Measurements from ENCODE around the gene MYO18B.
A peak's percentile ranks its signal among the peaks of the same experiment; 100 is the strongest.

Gene MYO18B

DNA sequence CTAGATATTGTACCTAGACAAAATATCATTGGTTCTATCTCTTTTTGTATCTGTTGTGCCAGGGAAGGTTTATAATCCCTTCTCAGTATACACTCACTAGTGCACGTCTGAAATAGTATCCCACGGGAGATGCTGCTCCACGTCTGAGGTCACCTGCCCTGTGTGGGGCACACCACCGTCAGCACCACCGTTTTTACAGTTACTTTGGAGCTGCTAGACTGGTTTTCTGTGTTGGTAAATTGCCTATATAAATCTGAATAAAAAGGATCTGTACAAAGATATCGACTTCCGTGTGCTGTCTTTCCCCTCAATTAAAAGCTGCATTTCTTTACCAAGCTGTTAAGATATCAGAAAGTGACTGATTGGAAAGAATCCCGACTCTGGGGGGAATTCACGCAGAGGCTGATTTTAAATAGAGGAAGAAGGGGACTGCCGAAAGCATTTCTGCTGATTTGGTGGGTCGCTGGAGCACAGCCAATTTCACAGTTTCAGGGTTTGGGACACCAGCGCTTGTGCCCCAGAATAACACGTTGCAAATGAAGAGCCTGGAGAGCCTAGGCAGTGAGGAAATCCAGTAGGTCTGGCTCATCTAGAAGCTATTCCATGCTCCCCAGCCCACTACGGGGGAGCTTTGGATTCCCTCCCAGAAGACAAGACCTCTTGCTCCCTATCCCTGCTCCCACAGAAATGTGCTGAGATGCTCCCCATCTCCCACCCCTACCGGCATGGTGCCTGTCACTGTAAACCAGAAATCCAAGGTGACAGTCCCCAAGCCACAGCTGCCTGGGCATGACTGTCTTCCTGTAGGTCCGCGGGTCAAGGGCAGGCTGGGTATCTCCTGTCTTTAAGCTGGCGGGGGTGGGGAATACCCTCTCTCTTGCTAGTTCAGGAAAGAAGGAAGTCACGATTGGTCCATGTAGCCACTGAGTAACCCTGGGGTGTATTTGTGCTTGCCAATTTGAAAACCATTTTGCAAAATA is 12.7 kb upstream of the MYO18B start:
- peaks cover 48% of the 10 kb centered on the region for H3K4me1 ChIP-seq
- peak overlapping the region; percentile 68 for H3K4me2 ChIP-seq
- H4K20me1 ChIP-seq: no peaks in the 10 kb centered on the region
- H3K9ac ChIP-seq: peak overlapping the region; percentile 13; the same call in 1 of the 2 replicates
- no peak overlapping the region; the same call in 1 of the 2 replicates for H3K4me3 ChIP-seq
- H3K27me3 ChIP-seq: no peaks in the 10 kb centered on the region
- H3K27ac ChIP-seq: no peak overlapping the region
- no peaks in the 10 kb centered on the region for H3K36me3 ChIP-seq
- peaks cover 13% of the 10 kb centered on the region for H3K9me3 ChIP-seq
- no peak for TF ChIP-seq Cebpa-rat (IDR thresholded peaks at IDR 0.05)

DNA sequence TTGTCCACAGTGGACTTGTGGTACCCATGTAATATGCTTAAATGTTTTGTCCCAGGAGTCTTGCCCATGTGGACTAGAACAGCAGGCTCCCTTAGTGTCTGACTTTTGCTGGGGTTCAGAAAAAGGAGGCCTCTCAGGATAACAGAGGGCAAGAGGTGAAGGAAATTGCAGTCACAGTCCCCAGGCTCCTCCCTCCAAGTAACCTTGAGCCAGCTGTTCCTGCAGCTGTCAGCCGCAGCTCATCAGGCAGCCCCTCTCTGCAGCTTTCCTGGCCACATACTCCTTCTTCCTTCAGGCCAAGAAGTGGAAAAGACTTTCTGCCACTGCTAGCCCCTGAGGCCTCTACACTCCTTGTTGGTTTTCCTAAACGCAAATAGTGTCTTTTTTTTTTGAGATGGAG is 6.3 kb upstream of the MYO18B start:
- peak overlapping the region; percentile 45; the same call in 1 of the 2 replicates for H3K9ac ChIP-seq
- peaks cover 58% of the 10 kb centered on the region for H3K4me1 ChIP-seq
- no peak for TF ChIP-seq Cebpa-rat (IDR thresholded peaks at IDR 0.05)
- H3K36me3 ChIP-seq: no peaks in the 10 kb centered on the region
- no peaks in the 10 kb centered on the region for H4K20me1 ChIP-seq
- H3K4me2 ChIP-seq: peak overlapping the region; percentile 69
- H3K27ac ChIP-seq: peak overlapping the region; percentile 81
- H3K9me3 ChIP-seq: peaks cover 39% of the 10 kb centered on the region
- no peak overlapping the region for H3K4me3 ChIP-seq
- H3K27me3 ChIP-seq: no peaks in the 10 kb centered on the region

DNA sequence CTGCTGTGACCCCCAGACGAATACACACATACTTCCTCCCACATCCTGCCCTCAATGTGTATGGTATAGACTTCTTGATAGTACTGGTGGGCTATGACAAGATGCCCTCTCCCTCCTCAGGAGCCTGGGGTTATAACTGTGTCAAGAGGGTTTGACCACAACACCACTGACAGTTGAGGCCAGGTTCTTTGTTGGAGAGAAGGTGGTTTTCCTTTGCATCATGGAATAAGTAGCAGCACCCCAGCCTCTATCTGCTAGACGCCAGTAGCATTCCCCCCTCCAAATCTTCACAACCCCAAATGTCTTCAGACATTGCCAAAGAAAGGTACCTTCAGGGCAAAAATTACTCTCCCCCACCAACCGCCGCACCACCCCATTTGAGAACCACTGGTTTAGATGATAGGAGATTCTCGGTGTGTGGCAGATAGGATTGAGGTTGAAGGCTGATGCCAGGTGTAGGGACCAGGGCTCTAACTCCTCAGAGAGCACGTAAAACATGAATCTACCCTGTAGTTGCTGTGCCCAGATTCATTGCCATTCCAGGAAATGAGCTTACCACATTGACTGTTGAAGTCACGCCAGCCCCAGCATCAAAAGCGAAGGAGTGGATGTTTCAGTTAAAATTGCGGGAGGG is 5.5 kb upstream of the MYO18B start:
- Histone ChIP-seq H4K20me1 (no peaks in the 10 kb centered on the region), H3K27me3 (no peaks in the 10 kb centered on the region), H3K27ac (peak overlapping the region; percentile 81), H3K4me2 (peak overlapping the region; percentile 69), H3K4me3 (peak overlapping the region; percentile 39; the same call in 1 of the 2 replicates), H3K36me3 (no peaks in the 10 kb centered on the region), H3K9ac (peak overlapping the region; percentile 45; the same call in 1 of the 2 replicates), H3K9me3 (peaks cover 46% of the 10 kb centered on the region), H3K4me1 (peaks cover 60% of the 10 kb centered on the region)
- no peak for TF ChIP-seq Cebpa-rat (IDR thresholded peaks at IDR 0.05)

DNA sequence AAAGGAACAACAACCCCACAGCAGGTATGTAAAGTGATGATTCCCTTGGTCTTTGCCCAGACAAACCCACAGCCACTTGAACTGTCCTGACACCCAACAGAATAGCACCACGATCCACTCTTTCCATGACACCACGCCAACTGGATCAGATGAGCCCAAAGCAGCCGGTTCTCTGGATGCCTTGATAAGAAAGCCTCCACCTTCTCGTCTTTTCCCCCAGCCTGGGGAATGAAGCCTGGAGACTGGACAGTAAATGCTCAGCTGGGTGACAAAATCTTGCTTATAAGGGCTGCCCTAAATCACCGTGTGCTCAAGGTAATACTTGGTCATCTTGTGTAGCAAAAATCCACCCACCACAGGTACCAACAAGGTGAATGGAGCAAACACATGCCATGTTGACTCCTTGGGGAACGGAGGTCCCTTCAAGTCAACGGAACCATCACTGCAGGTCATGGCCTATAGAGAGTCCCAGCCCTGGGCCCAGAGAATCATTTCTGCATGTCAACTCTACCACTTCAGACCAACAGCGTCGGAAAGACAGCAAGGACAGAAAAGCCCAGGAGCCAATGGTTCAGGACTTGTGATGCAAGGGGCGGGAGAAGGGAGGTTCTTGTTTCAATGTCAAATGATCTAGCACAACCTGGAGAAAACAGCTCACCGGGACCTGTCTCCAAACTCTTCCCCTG is 2.2 kb upstream of the MYO18B start:
- Histone ChIP-seq H3K9me3 (peaks cover 31% of the 10 kb centered on the region), H3K9ac (no peak overlapping the region), H3K36me3 (no peaks in the 10 kb centered on the region), H3K4me3 (no peak overlapping the region), H3K27me3 (no peaks in the 10 kb centered on the region), H3K4me1 (peaks cover 67% of the 10 kb centered on the region), H3K4me2 (no peak overlapping the region), H3K27ac (peak overlapping the region; percentile 33; the same call in 1 of the 2 replicates), H4K20me1 (no peaks in the 10 kb centered on the region)
- TF ChIP-seq Cebpa-rat (IDR thresholded peaks at IDR 0.05): no peak

DNA sequence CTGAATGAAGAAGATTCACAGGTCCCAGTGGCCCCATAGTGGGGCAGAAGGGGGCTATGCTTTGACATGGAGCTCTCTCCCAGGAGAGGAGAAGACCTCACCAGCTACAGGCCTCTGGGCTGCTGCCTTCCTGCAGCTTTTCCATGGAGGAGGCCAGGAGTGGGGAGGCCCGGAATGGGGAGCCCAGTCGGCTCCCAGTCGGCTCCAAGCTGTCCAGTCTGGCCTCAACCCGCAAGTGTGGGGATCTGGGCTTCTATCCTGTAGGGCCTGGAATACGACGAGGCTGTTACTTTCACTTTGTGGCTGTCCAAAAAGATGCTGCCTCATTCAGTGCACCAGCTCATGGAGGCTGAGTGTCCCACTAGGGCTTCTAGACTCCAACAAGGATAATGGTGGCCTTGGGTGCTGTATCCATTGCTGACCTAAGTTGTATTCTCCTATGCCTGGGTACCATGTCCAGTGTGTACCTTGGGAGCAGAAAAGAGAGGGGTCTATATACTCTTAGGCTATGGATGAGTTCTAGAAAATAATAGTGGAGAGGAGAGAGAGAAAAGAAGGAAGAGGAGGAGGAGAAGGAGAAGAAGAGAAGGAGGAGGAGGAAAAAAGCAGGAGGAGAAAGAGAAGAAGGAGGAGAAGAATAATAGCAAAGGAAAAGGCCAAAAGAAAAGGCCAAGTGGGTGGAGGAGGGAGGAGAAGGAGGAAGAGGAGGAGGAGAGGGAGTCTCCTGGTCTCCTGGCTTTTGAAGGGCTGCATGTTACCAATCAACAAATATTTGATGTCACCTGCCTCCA is 1.1 kb downstream of the MYO18B start:
- Histone ChIP-seq H3K4me3 (no peak overlapping the region; the same call in 1 of the 2 replicates), H4K20me1 (no peaks in the 10 kb centered on the region), H3K9ac (peak overlapping the region; percentile 65; the same call in 1 of the 2 replicates), H3K9me3 (peaks cover 25% of the 10 kb centered on the region), H3K4me2 (peak overlapping the region; percentile 71), H3K36me3 (no peaks in the 10 kb centered on the region), H3K27me3 (no peaks in the 10 kb centered on the region), H3K4me1 (peaks cover 42% of the 10 kb centered on the region), H3K27ac (peak overlapping the region; percentile 78)
- TF ChIP-seq Cebpa-rat (IDR thresholded peaks at IDR 0.05): no peak

DNA sequence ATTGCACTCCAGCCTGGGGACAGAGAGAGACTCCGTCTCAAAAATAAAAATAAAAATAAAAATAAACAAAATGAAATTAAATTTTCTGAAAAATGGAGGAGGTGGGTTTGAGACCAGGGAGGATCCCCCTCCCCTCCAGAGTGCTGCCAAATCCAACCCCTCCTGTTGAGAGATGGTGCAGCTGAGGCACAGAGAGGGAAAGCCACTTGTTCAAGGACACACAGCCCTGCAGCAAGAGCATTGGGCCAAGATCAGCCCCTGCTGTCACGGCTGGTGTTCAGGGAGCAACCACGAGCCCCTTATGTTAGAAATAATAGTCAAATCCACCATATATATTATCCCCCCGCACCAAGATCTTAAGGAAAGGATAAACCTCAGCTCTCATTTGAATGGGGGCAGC is 2.7 kb downstream of the MYO18B start:
- no peaks in the 10 kb centered on the region for H4K20me1 ChIP-seq
- no peak overlapping the region for H3K27ac ChIP-seq
- peaks cover 19% of the 10 kb centered on the region for H3K9me3 ChIP-seq
- H3K27me3 ChIP-seq: no peaks in the 10 kb centered on the region
- H3K4me1 ChIP-seq: peaks cover 49% of the 10 kb centered on the region
- no peak overlapping the region for H3K4me3 ChIP-seq
- no peak overlapping the region for H3K4me2 ChIP-seq
- no peaks in the 10 kb centered on the region for H3K36me3 ChIP-seq
- H3K9ac ChIP-seq: no peak overlapping the region
- TF ChIP-seq Cebpa-rat (IDR thresholded peaks at IDR 0.05): no peak

DNA sequence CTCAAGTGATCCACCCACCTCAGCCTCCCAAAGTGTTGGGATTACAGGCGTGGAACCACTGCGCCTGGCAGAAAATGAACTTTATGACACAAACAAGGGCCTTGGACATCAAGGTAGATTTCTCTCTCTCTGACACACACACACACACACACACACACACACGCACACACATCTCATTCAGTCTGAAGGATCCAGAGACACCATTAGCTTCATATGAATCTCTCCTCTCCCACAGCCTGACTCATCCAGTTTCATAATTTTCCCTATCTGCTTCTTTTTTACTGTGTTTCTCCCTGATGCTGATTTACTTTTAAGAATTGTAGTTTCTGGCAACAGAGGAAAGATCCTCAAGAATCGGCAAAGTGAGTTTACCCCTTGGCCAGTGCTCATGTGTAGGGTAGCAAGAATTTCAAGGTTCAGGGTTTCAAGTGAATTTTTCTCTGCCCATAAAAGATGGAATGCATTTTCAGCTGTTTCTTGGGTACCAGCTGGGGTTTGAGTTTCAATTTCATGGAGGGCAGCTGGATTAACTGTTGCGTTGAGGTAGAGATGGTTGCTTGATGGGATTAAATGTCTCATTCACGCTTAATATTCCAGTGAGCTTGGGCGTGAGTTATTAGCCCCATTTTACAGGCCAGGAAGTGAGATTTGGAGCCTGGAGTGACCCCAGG is 3.5 kb downstream of the MYO18B start:
- H3K9ac ChIP-seq: no peak overlapping the region
- no peak overlapping the region for H3K4me2 ChIP-seq
- no peak overlapping the region for H3K27ac ChIP-seq
- H3K4me3 ChIP-seq: no peak overlapping the region
- H3K4me1 ChIP-seq: peaks cover 55% of the 10 kb centered on the region
- no peaks in the 10 kb centered on the region for H4K20me1 ChIP-seq
- H3K27me3 ChIP-seq: no peaks in the 10 kb centered on the region
- TF ChIP-seq Cebpa-rat (IDR thresholded peaks at IDR 0.05): no peak
- H3K9me3 ChIP-seq: peaks cover 12% of the 10 kb centered on the region
- H3K36me3 ChIP-seq: no peaks in the 10 kb centered on the region

DNA sequence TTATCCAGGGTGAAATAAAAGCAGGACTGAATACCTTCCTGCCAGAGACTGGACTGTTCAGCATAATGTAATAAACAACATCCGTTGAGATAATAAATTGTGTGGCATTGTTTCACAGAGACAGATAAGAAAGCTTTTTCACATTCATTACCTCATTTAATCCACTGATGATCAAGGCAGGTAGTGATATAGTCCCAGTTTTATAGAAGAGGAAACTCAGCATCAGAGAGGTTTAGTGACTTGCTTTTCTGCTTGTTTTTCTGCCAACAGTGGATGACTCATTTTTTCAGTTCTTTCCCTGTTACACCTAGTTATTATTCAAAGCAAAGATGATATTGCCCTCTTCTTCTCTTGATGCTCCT is 4.0 kb downstream of the MYO18B start:
- H3K4me3 ChIP-seq: no peak overlapping the region
- no peak overlapping the region for H3K27ac ChIP-seq
- H3K4me2 ChIP-seq: no peak overlapping the region
- H3K9me3 ChIP-seq: peaks cover 6% of the 10 kb centered on the region
- H3K4me1 ChIP-seq: peaks cover 58% of the 10 kb centered on the region
- H3K27me3 ChIP-seq: no peaks in the 10 kb centered on the region
- no peaks in the 10 kb centered on the region for H3K36me3 ChIP-seq
- no peak for TF ChIP-seq Cebpa-rat (IDR thresholded peaks at IDR 0.05)
- H4K20me1 ChIP-seq: no peaks in the 10 kb centered on the region
- H3K9ac ChIP-seq: no peak overlapping the region
